Fibroblast of lung (primary cell): Measurements from ENCODE around the gene KCNMA1. TPM values are rescaled to one million over a fixed set of nuclear protein-coding genes. Genes with fewer than 3 reads are reported as not detected.

Experiments
- DNase-seq, 2 donors: peaks; one replicate each; pipeline versions ENCODE4 v3.0.0 to v3.0.0-alpha.2; 2010; ENCODE audit warnings: low read depth in 2 of 2
- H2AFZ ChIP-seq: 2 replicates; pipeline ENCODE4 v1.5.1; 2012; ENCODE audit warnings: low read length, control low read depth, inconsistent platforms
- H3K27ac ChIP-seq: 2 replicates; pipeline ENCODE4 v1.5.1; 2011; ENCODE audit warnings: low read length, control low read depth; ENCODE audit not compliant: insufficient read depth
- H3K27me3 ChIP-seq: 2 replicates; pipeline ENCODE4 v1.5.1; 2011; ENCODE audit warnings: mild to moderate bottlenecking, low read length; ENCODE audit not compliant: control insufficient read depth, insufficient read depth
- H3K36me3 ChIP-seq: 2 replicates; pipeline ENCODE4 v1.5.1; 2011; ENCODE audit warnings: low read length; ENCODE audit not compliant: control insufficient read depth, insufficient read depth
- H3K4me1 ChIP-seq: 2 replicates; pipeline ENCODE4 v1.5.1; 2011; ENCODE audit warnings: low read length; ENCODE audit not compliant: control insufficient read depth, insufficient read depth; ENCODE audit errors: extremely low read depth
- H3K4me2 ChIP-seq: 2 replicates; pipeline ENCODE4 v1.5.1; 2011; ENCODE audit warnings: low read length, control low read depth; ENCODE audit not compliant: insufficient read depth; ENCODE audit errors: extremely low read depth
- H3K4me3 ChIP-seq, 4 experiments: fragments of 200-600 bp in 1 of 4; sonication (generic) in 1 of 4; replicated peaks in 1 of 4; 2 replicates each; pipeline ENCODE4 v1.5.1; 2011 to 2016; ENCODE audit warnings: low read length in 4 of 4, low read depth in 3 of 4, mild to moderate bottlenecking in 3 of 4, control low read depth in 2 of 4, inconsistent platforms in 1 of 4, mixed read lengths in 1 of 4; ENCODE audit not compliant: insufficient read depth in 1 of 4; ENCODE audit errors: control extremely low read depth in 1 of 4
- H3K79me2 ChIP-seq: 2 replicates; pipeline ENCODE4 v1.5.1; 2012; ENCODE audit warnings: mild to moderate bottlenecking, low read length, inconsistent platforms; ENCODE audit not compliant: control insufficient read depth, insufficient read depth
- H3K9ac ChIP-seq: 2 replicates; pipeline ENCODE4 v1.5.1; 2011; ENCODE audit warnings: mild to moderate bottlenecking, low read length, control low read depth; ENCODE audit not compliant: insufficient read depth
- H3K9me3 ChIP-seq: 2 replicates; pipeline ENCODE4 v1.5.1; 2012; ENCODE audit warnings: low read depth, low read length; ENCODE audit not compliant: control insufficient read depth, insufficient read depth
- H4K20me1 ChIP-seq: 2 replicates; pipeline ENCODE4 v1.5.1; 2011; ENCODE audit warnings: low read length; ENCODE audit not compliant: control insufficient read depth, insufficient read depth; ENCODE audit errors: extremely low read depth
- EZH2 ChIP-seq: IDR thresholded peaks from 2 replicates; pipeline ENCODE4 v1.5.1; 2012; ENCODE audit warnings: low read length, control low read depth, mild to moderate bottlenecking; ENCODE audit errors: missing control alignments
- polyA plus RNA-seq, 2 donors: library from polyadenylated mRNA; depleted of rRNA in 1 of 2; stranded (reverse) in 1 of 2; unstranded in 1 of 2; fragments of >200 nt; gene quantifications; 2 replicates each; pipeline ENCODE4 v1.2.1, GENCODE V29; 2011 to 2012; ENCODE audit warnings: missing spikeins in 1 of 2
- total RNA-seq: library from RNA; depleted of rRNA; stranded (reverse); fragments of >200 nt; gene quantifications from 2 replicates; pipeline ENCODE4 v1.2.1, GENCODE V29; 2014
- TF ChIP-seq, protein P1 (sequence below), 2 donors: IDR thresholded peaks in 1 of 2; conservative IDR thresholded peaks in 1 of 2; 1 replicate in 1 of 2; 2 replicates in 1 of 2; pipeline ENCODE4 v1.5.1; 2011 to 2012; ENCODE audit warnings: low read length in 2 of 2, control low read depth in 1 of 2, inconsistent platforms in 1 of 2, low read depth in 1 of 2, mild to moderate bottlenecking in 1 of 2

Gene KCNMA1
- total and polyA plus RNA-seq, 2 donors (not counting 1 experiment from before 2014, with no cell fraction given): 31.0 to 138 TPM

- H3K4me1 ChIP-seq: peaks cover 3% of the 10 kb centered on the region
- H2AFZ ChIP-seq: no peak overlapping the region
- no peak overlapping the region for H3K27ac ChIP-seq
- TF ChIP-seq, protein P1, sequence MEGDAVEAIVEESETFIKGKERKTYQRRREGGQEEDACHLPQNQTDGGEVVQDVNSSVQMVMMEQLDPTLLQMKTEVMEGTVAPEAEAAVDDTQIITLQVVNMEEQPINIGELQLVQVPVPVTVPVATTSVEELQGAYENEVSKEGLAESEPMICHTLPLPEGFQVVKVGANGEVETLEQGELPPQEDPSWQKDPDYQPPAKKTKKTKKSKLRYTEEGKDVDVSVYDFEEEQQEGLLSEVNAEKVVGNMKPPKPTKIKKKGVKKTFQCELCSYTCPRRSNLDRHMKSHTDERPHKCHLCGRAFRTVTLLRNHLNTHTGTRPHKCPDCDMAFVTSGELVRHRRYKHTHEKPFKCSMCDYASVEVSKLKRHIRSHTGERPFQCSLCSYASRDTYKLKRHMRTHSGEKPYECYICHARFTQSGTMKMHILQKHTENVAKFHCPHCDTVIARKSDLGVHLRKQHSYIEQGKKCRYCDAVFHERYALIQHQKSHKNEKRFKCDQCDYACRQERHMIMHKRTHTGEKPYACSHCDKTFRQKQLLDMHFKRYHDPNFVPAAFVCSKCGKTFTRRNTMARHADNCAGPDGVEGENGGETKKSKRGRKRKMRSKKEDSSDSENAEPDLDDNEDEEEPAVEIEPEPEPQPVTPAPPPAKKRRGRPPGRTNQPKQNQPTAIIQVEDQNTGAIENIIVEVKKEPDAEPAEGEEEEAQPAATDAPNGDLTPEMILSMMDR (conservative IDR thresholded peaks at IDR 0.05 in 1 of 2, IDR thresholded peaks at IDR 0.05 in 1 of 2; ENCODE audit: low read depth in 1 of 2, low read length in 2 of 2): no peak
- no peak for TF ChIP-seq EZH2
- H3K79me2 ChIP-seq: no peaks in the 10 kb centered on the region
- no peaks in the 10 kb centered on the region for H3K36me3 ChIP-seq
- H3K4me3 ChIP-seq: no peak overlapping the region
- no peaks in the 10 kb centered on the region for H4K20me1 ChIP-seq
- no peak for DNase-seq
- no peaks in the 10 kb centered on the region for H3K9me3 ChIP-seq
- H3K27me3 ChIP-seq: no peaks in the 10 kb centered on the region
- no peak overlapping the region for H3K4me2 ChIP-seq
- H3K9ac ChIP-seq: no peak overlapping the region
These were observed 256.9 kb downstream of the KCNMA1 start for GRCh38 chr10:77380723-77381122.

DNA sequence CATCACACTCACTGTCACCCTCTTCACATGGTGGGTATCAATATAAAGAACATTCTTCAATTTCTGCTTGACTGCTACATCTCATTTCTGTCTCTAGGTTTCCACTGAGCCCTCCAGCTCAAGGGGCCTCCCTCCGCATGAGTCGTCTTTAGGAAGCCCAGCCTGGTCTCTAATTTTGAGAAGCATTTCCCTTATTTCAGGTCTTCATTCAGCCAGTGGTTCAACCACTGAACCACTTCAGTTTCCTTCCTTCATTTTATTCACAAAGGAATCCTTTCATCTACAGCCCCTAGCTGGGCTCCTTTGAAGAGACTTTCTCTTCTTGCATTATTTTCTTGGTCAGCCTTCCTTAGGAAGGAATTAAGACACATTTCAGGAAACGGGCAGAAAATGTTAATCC is 257.4 kb downstream of the KCNMA1 start:
- no peaks in the 10 kb centered on the region for H3K79me2 ChIP-seq
- no peak for TF ChIP-seq EZH2
- TF ChIP-seq, protein P1 (conservative IDR thresholded peaks at IDR 0.05 in 1 of 2, IDR thresholded peaks at IDR 0.05 in 1 of 2; ENCODE audit: low read depth in 1 of 2, low read length in 2 of 2): no peak
- no peak for DNase-seq
- no peak overlapping the region for H2AFZ ChIP-seq
- H3K4me1 ChIP-seq: peaks cover 3% of the 10 kb centered on the region
- H4K20me1 ChIP-seq: no peaks in the 10 kb centered on the region
- H3K9me3 ChIP-seq: no peaks in the 10 kb centered on the region
- H3K36me3 ChIP-seq: no peaks in the 10 kb centered on the region
- no peaks in the 10 kb centered on the region for H3K27me3 ChIP-seq
- no peak overlapping the region for H3K4me3 ChIP-seq
- no peak overlapping the region for H3K9ac ChIP-seq
- H3K27ac ChIP-seq: no peak overlapping the region
- H3K4me2 ChIP-seq: no peak overlapping the region

GRCh38 chr10:77378366-77379349 is 258.9 kb downstream of the KCNMA1 start:
- Histone ChIP-seq H3K9me3 (no peaks in the 10 kb centered on the region), H3K4me1 (no peaks in the 10 kb centered on the region), H4K20me1 (no peaks in the 10 kb centered on the region), H3K4me2 (no peak overlapping the region), H2AFZ (no peak overlapping the region), H3K79me2 (no peaks in the 10 kb centered on the region), H3K9ac (no peak overlapping the region), H3K36me3 (no peaks in the 10 kb centered on the region), H3K27me3 (no peaks in the 10 kb centered on the region), H3K27ac (no peak overlapping the region), H3K4me3 (no peak overlapping the region)
- TF ChIP-seq EZH2: no peak
- TF ChIP-seq, protein P1 (conservative IDR thresholded peaks at IDR 0.05 in 1 of 2, IDR thresholded peaks at IDR 0.05 in 1 of 2; ENCODE audit: low read depth in 1 of 2, low read length in 2 of 2): no peak
- no peak for DNase-seq
